HuH-7.5 (cell line): ENCODE measurements around the gene CCDC122.
"Not testable (repeated sequence)": the region's sequence is repeated elsewhere in the genome, so short reads cannot be mapped to it uniquely, and the experiment has no call there.

Experiments used
- DNase-seq: peaks from one replicate; pipeline ENCODE4 v3.0.0; 2011; ENCODE audit warnings: low spot score

The CCDC122 gene

GRCh38 chr13:43877326-43877725 is 2.2 kb downstream of the CCDC122 start:
- DNase-seq = no peak

GRCh38 chr13:43876366-43876765 is 3.2 kb downstream of the CCDC122 start:
- DNase-seq = no peak

- DNase-seq = no peak
Observed at GRCh38 chr13:43874504-43875092, 4.9 kb downstream of the CCDC122 start.

- DNase-seq = no peak
Observed at GRCh38 chr13:43872181-43872580, 7.4 kb downstream of the CCDC122 start.

GRCh38 chr13:43865892-43866291 is 13.6 kb downstream of the CCDC122 start:
- DNase-seq = no peak

- DNase-seq = no peak
Observed at GRCh38 chr13:43864921-43865320, 14.6 kb downstream of the CCDC122 start.

- no peak for DNase-seq
Observed at GRCh38 chr13:43861863-43862262, 17.7 kb downstream of the CCDC122 start.

GRCh38 chr13:43852923-43853404 is 26.6 kb downstream of the CCDC122 start:
- no peak for DNase-seq

GRCh38 chr13:43850873-43851272 is 28.7 kb downstream of the CCDC122 start:
- DNase-seq = no peak

- DNase-seq = no peak
Observed at GRCh38 chr13:43848001-43848649, 31.4 kb downstream of the CCDC122 start.

- DNase-seq = no peak
Observed at GRCh38 chr13:43846496-43847158, 32.9 kb downstream of the CCDC122 start.

GRCh38 chr13:43838909-43839308 is 40.6 kb downstream of the CCDC122 start:
- DNase-seq = no peak

GRCh38 chr13:43835701-43836100 is 43.8 kb downstream of the CCDC122 start:
- DNase-seq = no peak

- DNase-seq = no peak
Observed at GRCh38 chr13:43831088-43831487, 48.5 kb downstream of the CCDC122 start.

GRCh38 chr13:43830497-43830881 is 49.1 kb downstream of the CCDC122 start:
- no peak for DNase-seq

GRCh38 chr13:43824656-43825055 is 54.9 kb downstream of the CCDC122 start:
- DNase-seq = not testable (repeated sequence)

- no peak for DNase-seq
Observed at GRCh38 chr13:43822969-43823368, 56.6 kb downstream of the CCDC122 start.

GRCh38 chr13:43816401-43816889 is 63.1 kb downstream of the CCDC122 start:
- no peak for DNase-seq

- no peak for DNase-seq
Observed at GRCh38 chr13:43815204-43815603, 64.3 kb downstream of the CCDC122 start.

GRCh38 chr13:43808676-43809075 is 70.9 kb downstream of the CCDC122 start:
- DNase-seq = no peak

- DNase-seq = no peak
Observed at GRCh38 chr13:43805681-43806128, 73.8 kb downstream of the CCDC122 start.

GRCh38 chr13:43805071-43805468 is 74.5 kb downstream of the CCDC122 start:
- no peak for DNase-seq

GRCh38 chr13:43804461-43805070 is 75.0 kb downstream of the CCDC122 start:
- no peak for DNase-seq
